Measurements from ENCODE around the gene JARID2.

JARID2 gene

DNA sequence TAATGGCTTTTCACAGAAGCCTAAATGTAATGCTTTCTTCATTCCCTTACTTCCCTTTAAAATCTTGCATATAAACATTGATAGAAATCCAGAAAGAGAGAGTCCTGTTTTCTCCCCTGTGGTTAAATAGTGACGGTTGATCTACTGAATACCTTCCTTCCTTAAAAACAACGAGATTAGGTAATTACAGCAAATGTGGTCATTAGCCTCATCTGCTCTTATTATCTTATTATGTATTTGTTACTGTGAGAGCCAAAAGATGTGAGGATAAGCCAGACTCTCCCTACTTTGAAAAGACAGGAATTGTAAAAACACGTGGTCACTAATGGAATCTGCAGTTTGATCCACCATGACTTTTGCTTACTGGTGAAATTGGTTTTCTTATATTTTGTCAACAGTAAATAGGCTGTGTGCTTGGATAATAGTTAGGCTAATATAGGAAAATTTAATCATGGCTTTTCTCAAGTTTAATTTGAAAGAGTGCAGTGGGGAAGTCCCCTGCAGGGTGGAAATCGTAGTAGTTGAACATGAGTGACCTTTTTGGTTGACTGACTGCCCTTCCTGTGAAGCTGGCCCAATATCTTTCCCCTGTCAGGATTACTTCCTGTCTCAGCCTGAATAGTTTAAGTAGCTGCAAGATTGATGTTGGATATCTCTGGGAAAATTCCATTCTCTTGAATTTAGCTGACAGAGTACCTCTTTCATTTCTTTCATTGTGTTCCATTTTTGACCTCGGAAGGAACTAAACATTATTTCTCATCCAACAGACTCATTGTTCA, 62.8 kb downstream of the JARID2 start:
- no peak for DNase-seq (ENCODE audit: low read depth, low spot score)
- TF ChIP-seq, protein P1, sequence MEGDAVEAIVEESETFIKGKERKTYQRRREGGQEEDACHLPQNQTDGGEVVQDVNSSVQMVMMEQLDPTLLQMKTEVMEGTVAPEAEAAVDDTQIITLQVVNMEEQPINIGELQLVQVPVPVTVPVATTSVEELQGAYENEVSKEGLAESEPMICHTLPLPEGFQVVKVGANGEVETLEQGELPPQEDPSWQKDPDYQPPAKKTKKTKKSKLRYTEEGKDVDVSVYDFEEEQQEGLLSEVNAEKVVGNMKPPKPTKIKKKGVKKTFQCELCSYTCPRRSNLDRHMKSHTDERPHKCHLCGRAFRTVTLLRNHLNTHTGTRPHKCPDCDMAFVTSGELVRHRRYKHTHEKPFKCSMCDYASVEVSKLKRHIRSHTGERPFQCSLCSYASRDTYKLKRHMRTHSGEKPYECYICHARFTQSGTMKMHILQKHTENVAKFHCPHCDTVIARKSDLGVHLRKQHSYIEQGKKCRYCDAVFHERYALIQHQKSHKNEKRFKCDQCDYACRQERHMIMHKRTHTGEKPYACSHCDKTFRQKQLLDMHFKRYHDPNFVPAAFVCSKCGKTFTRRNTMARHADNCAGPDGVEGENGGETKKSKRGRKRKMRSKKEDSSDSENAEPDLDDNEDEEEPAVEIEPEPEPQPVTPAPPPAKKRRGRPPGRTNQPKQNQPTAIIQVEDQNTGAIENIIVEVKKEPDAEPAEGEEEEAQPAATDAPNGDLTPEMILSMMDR (IDR thresholded peaks at IDR 0.05; ENCODE audit: low read depth, low read length) = no peak
- in situ Hi-C loops (cut with HindIII; ENCODE audit: low sequenced_read_pairs) = no loop called here
- no peak overlapping the region for H3K4me3 ChIP-seq (ENCODE audit: low read depth, low read length)

GRCh38 chr6:15309611-15310283, 63.9 kb downstream of the JARID2 start:
- in situ Hi-C loops (cut with HindIII; ENCODE audit: low sequenced_read_pairs) = no loop called here
- DNase-seq (ENCODE audit: low read depth, low spot score) = no peak
- TF ChIP-seq, protein P1 (IDR thresholded peaks at IDR 0.05; ENCODE audit: low read depth, low read length) = no peak
- H3K4me3 ChIP-seq (ENCODE audit: low read depth, low read length) = no peak overlapping the region

GRCh38 chr6:15310680-15311079, 64.8 kb downstream of the JARID2 start:
- H3K4me3 ChIP-seq (ENCODE audit: low read depth, low read length) = no peak overlapping the region
- TF ChIP-seq, protein P1 (IDR thresholded peaks at IDR 0.05; ENCODE audit: low read depth, low read length) = no peak
- DNase-seq (ENCODE audit: low read depth, low spot score) = no peak
- in situ Hi-C loops (cut with HindIII; ENCODE audit: low sequenced_read_pairs) = no loop called here

GRCh38 chr6:15312500-15312899, 66.6 kb downstream of the JARID2 start:
- DNase-seq (ENCODE audit: low read depth, low spot score) = peak; percentile 57
- in situ Hi-C loops (cut with HindIII; ENCODE audit: low sequenced_read_pairs) = no loop called here
- TF ChIP-seq, protein P1 (IDR thresholded peaks at IDR 0.05; ENCODE audit: low read depth, low read length) = no peak
- no peak overlapping the region for H3K4me3 ChIP-seq (ENCODE audit: low read depth, low read length)

DNA sequence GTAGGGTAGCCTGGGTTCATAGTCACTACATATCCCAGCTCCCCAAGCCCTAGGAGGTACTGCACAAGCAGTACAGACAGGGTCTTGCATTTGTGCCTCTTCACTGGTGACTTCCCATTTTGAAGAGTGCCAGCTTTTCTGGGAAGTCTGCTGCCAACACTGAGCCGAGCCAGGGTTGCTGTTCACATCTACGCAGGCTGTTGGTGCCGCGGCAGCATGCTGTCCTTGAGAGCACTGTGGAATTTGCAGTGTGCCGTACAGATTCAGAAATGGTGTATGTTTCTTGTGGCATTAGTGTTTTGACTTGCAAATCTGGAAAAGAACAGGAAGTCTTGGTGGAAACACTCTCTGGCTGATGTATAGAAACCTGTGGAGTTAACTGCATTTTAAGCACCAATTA, 67.5 kb downstream of the JARID2 start:
- DNase-seq (ENCODE audit: low read depth, low spot score) = no peak
- in situ Hi-C loops (cut with HindIII; ENCODE audit: low sequenced_read_pairs) = no loop called here
- H3K4me3 ChIP-seq (ENCODE audit: low read depth, low read length) = no peak overlapping the region
- TF ChIP-seq, protein P1 (IDR thresholded peaks at IDR 0.05; ENCODE audit: low read depth, low read length) = no peak

DNA sequence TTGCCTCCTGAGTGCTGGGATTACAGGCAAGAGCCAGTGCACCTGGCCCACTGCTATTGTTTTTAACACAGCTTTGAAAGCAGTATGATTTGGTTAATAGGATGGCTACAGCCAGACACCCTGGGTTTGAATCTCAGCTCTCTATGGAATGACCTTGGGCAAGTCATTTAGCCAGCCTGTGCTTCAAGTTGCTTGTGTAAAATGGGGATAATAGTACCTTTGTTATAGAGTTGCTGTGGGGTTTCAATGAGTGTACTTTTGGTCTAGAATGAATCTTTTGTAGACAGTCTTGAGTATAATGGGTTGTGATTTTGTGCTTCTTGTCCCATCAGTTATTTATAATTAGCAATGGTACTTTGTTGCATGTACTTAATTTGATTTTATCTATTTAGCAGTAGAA, 70.9 kb downstream of the JARID2 start:
- in situ Hi-C loops (cut with HindIII; ENCODE audit: low sequenced_read_pairs) = no loop called here
- TF ChIP-seq, protein P1 (IDR thresholded peaks at IDR 0.05; ENCODE audit: low read depth, low read length) = no peak
- no peak for DNase-seq (ENCODE audit: low read depth, low spot score)

More for the DNA sequence above, 70.9 kb downstream of the JARID2 start:
- no peak overlapping the region for H3K4me3 ChIP-seq (ENCODE audit: low read depth, low read length)
